ENCODE measurements around the gene PSMC5.
"Not testable (repeated sequence)": the region's sequence is repeated elsewhere in the genome, so short reads cannot be mapped to it uniquely, and the experiment has no call there.

PSMC5 gene

GRCh38 chr17:63841350-63842172 lies 14.3 kb downstream of the PSMC5 start:
- peaks cover 48% of the 10 kb centered on the region for H3K4me1 ChIP-seq (ENCODE audit: control insufficient read depth, insufficient read depth, low read length)
- peak overlapping the region; percentile 98 for H3K9ac ChIP-seq (ENCODE audit: low read length)
- peak; percentile 93 for DNase-seq (ENCODE audit: low read depth)

DNA sequence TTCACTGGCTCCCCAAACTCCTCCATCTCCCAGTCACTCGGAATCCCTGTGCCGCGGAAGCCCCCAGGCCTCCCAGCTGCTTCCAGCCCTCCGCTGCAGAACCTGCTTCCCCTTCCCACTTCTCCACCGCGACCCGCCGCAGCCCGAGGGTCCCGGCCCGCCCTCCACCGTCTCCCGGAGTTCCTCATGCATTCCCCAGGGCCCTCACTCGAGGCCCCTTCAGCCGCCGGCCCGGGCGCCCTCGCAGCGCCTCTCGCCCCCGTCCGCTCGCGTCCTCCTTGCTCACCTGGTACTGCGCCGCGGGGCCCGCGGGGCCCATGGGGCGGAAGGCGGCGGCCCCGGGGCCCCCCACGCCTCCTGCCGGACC lies 14.9 kb downstream of the PSMC5 start:
- DNase-seq (ENCODE audit: low read depth) = no peak
- Histone ChIP-seq H3K4me1 (ENCODE audit: control insufficient read depth, insufficient read depth, low read length) (peaks cover 48% of the 10 kb centered on the region), H3K9me3 (ENCODE audit: control insufficient read depth, low read length) (no peaks in the 10 kb centered on the region), H3K27me3 (replicated peaks; ENCODE audit: control insufficient read depth, insufficient read depth, low read length) (no peaks in the 10 kb centered on the region), H3K9ac (ENCODE audit: low read length) (peak overlapping the region; percentile 98), H3K36me3 (ENCODE audit: control insufficient read depth, insufficient read depth, low read length, severe bottlenecking) (peaks cover 3% of the 10 kb centered on the region), H3K4me3 (ENCODE audit: low read length) (peak overlapping the region; percentile 96)

More at GRCh38 chr17:63841350-63842172, 14.3 kb downstream of the PSMC5 start:
- Histone ChIP-seq H3K36me3 (ENCODE audit: control insufficient read depth, insufficient read depth, low read length, severe bottlenecking) (peaks cover 9% of the 10 kb centered on the region), H3K4me3 (ENCODE audit: low read length) (peak overlapping the region; percentile 96), H3K9me3 (ENCODE audit: control insufficient read depth, low read length) (no peaks in the 10 kb centered on the region), H3K27me3 (replicated peaks; ENCODE audit: control insufficient read depth, insufficient read depth, low read length) (no peaks in the 10 kb centered on the region)

- Histone ChIP-seq H3K27me3 (replicated peaks; ENCODE audit: control insufficient read depth, insufficient read depth, low read length) (no peaks in the 10 kb centered on the region), H3K4me1 (ENCODE audit: control insufficient read depth, insufficient read depth, low read length) (peaks cover 42% of the 10 kb centered on the region), H3K9ac (ENCODE audit: low read length) (peak within 1 kb of the TSS; percentile 98), H3K9me3 (ENCODE audit: control insufficient read depth, low read length) (no peaks in the 10 kb centered on the region), H3K36me3 (ENCODE audit: control insufficient read depth, insufficient read depth, low read length, severe bottlenecking) (no peaks in the 10 kb centered on the region), H3K4me3 (ENCODE audit: low read length) (peak within 1 kb of the TSS; percentile 96)
- DNase-seq (ENCODE audit: low read depth) = peak; percentile 99
Observed at GRCh38 chr17:63842540-63843386, 15.5 kb downstream of the PSMC5 start, which contains the start of gene SMARCD2. TSS of gene SMARCD2 (minus strand) at chr17:63842685. CDS start at chr17:63842674, 11 bp downstream.

DNA sequence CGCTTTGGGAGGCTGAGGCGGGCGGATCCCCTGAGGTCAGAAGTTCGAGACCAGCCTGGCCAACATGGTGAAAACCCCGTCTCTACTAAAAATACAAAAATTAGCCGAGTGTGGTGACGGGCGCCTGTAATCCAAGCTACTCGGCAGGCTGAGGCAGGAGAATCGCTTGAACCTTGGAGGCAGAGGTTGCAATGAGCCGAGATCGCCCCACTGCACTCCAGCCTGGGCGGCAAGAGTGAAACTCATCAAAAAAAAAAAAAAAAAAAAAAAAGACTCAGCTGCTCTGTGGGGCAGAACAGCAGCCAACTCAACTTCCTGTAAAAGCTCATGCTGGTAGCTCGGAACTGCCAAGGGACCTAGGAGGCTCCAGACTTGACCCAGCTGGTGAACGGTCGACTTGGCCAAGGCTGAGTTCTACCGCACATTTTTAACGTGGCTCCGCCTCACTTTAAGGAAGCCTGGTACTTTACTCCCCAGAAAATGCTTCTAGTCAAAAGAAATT lies 16.2 kb downstream of the PSMC5 start:
- peaks cover 35% of the 10 kb centered on the region for H3K4me1 ChIP-seq (ENCODE audit: control insufficient read depth, insufficient read depth, low read length)
- peak overlapping the region; percentile 90 for H3K9ac ChIP-seq (ENCODE audit: low read length)
- DNase-seq (ENCODE audit: low read depth) = peak; percentile 45
- H3K36me3 ChIP-seq (ENCODE audit: control insufficient read depth, insufficient read depth, low read length, severe bottlenecking); H3K27me3 ChIP-seq (replicated peaks; ENCODE audit: control insufficient read depth, insufficient read depth, low read length); H3K9me3 ChIP-seq (ENCODE audit: control insufficient read depth, low read length): not testable (repeated sequence)
- peak overlapping the region; percentile 84 for H3K4me3 ChIP-seq (ENCODE audit: low read length)

DNA sequence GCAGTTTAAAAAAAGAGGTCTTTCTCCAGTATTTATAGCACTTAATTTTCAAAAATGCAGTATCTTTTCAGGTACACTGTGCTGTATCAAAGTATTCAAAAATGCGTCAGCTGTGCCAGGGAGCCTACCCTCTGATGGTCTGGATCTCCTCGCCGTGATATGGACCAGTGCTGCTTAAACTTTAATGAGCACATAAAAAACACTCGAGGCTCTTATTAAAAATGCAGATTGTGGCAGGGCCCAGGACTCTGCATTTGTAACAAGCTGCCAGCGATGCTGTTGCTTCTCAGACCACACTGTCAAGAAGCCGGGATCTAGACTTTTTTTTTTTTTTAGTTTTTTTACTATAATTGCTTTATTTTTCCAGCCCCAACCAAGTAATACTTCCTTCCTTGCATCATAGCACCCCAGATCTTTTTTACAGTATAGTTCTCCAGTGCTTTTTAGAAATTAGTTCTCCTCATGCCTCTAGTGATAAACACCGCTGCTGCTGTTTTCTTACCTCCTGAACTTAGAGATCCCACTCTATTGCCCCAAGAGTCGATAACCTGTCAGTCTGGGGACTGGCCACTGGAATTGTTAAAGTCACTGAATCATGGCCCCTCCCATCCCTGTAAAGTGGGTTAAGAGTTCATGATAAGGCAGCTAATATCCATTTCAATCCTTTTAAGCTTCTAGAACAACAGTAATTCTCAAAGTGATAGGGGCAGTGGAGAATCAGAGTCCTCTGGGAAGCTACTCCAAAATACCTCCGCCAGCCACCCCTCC lies 16.9 kb downstream of the PSMC5 start:
- Histone ChIP-seq H3K9me3 (ENCODE audit: control insufficient read depth, low read length) (no peaks in the 10 kb centered on the region), H3K4me3 (ENCODE audit: low read length) (peak overlapping the region; percentile 84), H3K9ac (ENCODE audit: low read length) (peak overlapping the region; percentile 90), H3K27me3 (replicated peaks; ENCODE audit: control insufficient read depth, insufficient read depth, low read length) (no peaks in the 10 kb centered on the region), H3K4me1 (ENCODE audit: control insufficient read depth, insufficient read depth, low read length) (peaks cover 30% of the 10 kb centered on the region), H3K36me3 (ENCODE audit: control insufficient read depth, insufficient read depth, low read length, severe bottlenecking) (no peaks in the 10 kb centered on the region)
- DNase-seq (ENCODE audit: low read depth) = no peak

GRCh38 chr17:63845509-63845908 lies 18.3 kb downstream of the PSMC5 start:
- Histone ChIP-seq H3K9me3 (ENCODE audit: control insufficient read depth, low read length) (no peaks in the 10 kb centered on the region), H3K36me3 (ENCODE audit: control insufficient read depth, insufficient read depth, low read length, severe bottlenecking) (no peaks in the 10 kb centered on the region), H3K4me1 (ENCODE audit: control insufficient read depth, insufficient read depth, low read length) (peaks cover 17% of the 10 kb centered on the region), H3K4me3 (ENCODE audit: low read length) (no peak overlapping the region), H3K9ac (ENCODE audit: low read length) (no peak overlapping the region), H3K27me3 (replicated peaks; ENCODE audit: control insufficient read depth, insufficient read depth, low read length) (no peaks in the 10 kb centered on the region)
- no peak for DNase-seq (ENCODE audit: low read depth)

DNA sequence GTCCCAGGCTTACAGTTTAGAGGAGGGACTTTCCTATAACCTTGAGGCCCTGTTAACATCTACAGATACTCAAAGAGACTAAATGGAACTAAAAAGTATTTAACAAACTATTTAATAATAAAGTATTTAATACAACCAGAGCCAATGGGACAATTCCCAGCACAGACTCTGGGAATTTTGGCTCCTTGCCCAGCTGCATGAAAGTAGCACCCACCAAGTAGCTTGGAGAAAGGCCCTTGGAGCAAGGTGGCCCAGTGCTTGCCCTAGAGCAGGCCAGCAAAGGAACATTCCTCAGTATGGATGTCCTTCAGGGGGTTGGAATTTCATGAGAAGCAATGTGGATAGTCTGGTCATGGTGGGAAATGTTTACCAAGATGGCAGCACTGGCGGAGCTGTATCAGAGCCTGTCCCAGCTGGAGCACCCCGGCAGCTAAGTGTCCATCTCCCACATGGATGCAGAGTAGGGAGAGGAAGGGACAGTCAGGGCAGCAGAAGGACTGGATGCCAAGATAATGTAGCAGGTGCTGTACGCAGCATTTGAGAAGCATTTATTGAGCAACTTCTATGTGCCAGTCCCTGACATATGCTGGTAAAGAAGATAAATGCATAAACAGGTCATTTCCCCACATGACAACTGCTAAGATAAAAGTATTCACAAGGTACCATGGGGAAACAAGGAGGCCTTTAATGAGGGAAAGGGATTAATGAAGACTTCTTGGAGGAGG lies 20.5 kb downstream of the PSMC5 start:
- Histone ChIP-seq H3K27me3 (replicated peaks; ENCODE audit: control insufficient read depth, insufficient read depth, low read length) (no peaks in the 10 kb centered on the region), H3K4me1 (ENCODE audit: control insufficient read depth, insufficient read depth, low read length) (peaks cover 9% of the 10 kb centered on the region), H3K4me3 (ENCODE audit: low read length) (no peak overlapping the region), H3K9ac (ENCODE audit: low read length) (no peak overlapping the region), H3K9me3 (ENCODE audit: control insufficient read depth, low read length) (no peaks in the 10 kb centered on the region), H3K36me3 (ENCODE audit: control insufficient read depth, insufficient read depth, low read length, severe bottlenecking) (no peaks in the 10 kb centered on the region)
- DNase-seq (ENCODE audit: low read depth) = no peak

- peak; percentile 92 for DNase-seq (ENCODE audit: low read depth)
- H3K27me3 ChIP-seq (replicated peaks; ENCODE audit: control insufficient read depth, insufficient read depth, low read length) = no peaks in the 10 kb centered on the region
- H3K9ac ChIP-seq (ENCODE audit: low read length) = peak overlapping the region; percentile 82
- H3K4me3 ChIP-seq (ENCODE audit: low read length) = peak overlapping the region; percentile 65
- no peaks in the 10 kb centered on the region for H3K36me3 ChIP-seq (ENCODE audit: control insufficient read depth, insufficient read depth, low read length, severe bottlenecking)
- H3K9me3 ChIP-seq (ENCODE audit: control insufficient read depth, low read length) = no peaks in the 10 kb centered on the region
- H3K4me1 ChIP-seq (ENCODE audit: control insufficient read depth, insufficient read depth, low read length) = peaks cover 4% of the 10 kb centered on the region
Observed at GRCh38 chr17:63848834-63849689, 21.8 kb downstream of the PSMC5 start.

DNA sequence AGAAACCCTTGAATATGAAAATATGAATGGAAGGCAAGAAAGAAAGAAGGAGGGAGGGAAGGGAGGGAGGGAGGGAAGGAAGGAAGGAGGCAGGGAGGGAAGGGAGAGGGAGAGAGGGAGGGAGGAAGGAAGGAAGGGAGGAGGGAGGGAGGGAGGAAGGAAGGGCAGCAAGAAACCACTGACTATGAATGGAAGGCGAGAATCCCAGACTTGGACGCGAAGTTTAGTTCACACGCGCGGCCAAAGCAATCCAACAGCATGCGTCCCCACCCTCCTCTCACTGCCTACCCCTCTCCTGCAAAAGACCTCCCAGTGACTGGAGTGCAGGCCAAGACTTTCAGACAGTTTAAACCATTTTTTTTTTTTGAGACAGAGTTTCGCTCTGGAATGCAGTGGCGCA lies 23.2 kb downstream of the PSMC5 start:
- H3K9me3 ChIP-seq (ENCODE audit: control insufficient read depth, low read length) = no peaks in the 10 kb centered on the region
- no peaks in the 10 kb centered on the region for H3K27me3 ChIP-seq (replicated peaks; ENCODE audit: control insufficient read depth, insufficient read depth, low read length)
- H3K9ac ChIP-seq (ENCODE audit: low read length) = no peak overlapping the region
- H3K36me3 ChIP-seq (ENCODE audit: control insufficient read depth, insufficient read depth, low read length, severe bottlenecking) = no peaks in the 10 kb centered on the region
- H3K4me1 ChIP-seq (ENCODE audit: control insufficient read depth, insufficient read depth, low read length) = no peaks in the 10 kb centered on the region
- no peak for DNase-seq (ENCODE audit: low read depth)
- H3K4me3 ChIP-seq (ENCODE audit: low read length) = no peak overlapping the region

DNA sequence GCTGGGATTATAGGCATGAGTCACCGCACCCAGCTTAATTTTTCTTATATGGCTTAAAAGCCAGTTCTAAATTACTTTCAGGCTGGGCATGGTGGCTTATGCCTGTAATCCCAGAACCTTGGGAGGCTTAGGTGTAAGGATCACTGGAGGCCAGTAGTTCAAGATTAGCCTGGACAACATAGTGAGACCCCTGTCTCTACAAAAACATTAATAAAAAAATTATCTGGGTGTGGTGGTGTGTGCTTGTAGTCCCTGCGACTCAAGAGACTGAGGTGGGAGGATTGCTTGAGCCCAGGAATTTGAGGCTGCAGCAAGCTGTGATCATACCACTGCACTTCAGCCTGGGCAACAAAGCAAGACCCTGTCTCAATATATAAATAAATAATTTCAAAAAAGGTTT lies 26.0 kb downstream of the PSMC5 start:
- no peaks in the 10 kb centered on the region for H3K4me1 ChIP-seq (ENCODE audit: control insufficient read depth, insufficient read depth, low read length)
- H3K9ac ChIP-seq (ENCODE audit: low read length) = no peak overlapping the region
- H3K9me3 ChIP-seq (ENCODE audit: control insufficient read depth, low read length) = no peaks in the 10 kb centered on the region
- H3K4me3 ChIP-seq (ENCODE audit: low read length) = no peak overlapping the region
- H3K36me3 ChIP-seq (ENCODE audit: control insufficient read depth, insufficient read depth, low read length, severe bottlenecking) = no peaks in the 10 kb centered on the region
- H3K27me3 ChIP-seq (replicated peaks; ENCODE audit: control insufficient read depth, insufficient read depth, low read length) = no peaks in the 10 kb centered on the region
- no peak for DNase-seq (ENCODE audit: low read depth)
